Measurements from ENCODE around the gene ADAT2. TPM values are rescaled to one million over a fixed set of nuclear protein-coding genes. Genes with fewer than 3 reads are reported as not detected.

The ADAT2 gene
- total RNA-seq, 2 donors from 2014 or later, result 8.7 to 10.6 TPM

DNA sequence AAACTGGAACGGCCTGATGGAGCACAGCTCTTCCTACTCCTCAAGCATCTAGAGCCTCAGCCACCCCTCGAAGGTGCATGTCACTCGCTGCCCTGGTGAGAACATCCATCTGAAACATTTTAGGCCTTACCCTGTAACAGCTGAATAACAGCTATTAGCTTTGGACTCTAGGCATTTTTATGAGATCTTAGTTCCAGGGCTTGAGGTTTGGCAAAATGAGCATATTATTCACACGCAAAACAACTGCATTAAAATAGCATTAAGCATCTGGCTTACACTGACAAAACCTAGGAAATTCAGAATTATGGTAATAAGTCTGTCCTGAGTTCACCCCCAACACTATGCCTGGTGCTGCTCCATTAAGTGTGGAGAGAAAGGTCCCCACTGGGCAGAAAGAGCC is 56.1 kb downstream of the ADAT2 start:
- Mint-ChIP-seq H3K27ac (no peak overlapping the region), H3K27me3 (ENCODE audit: insufficient read depth) (no peaks in the 10 kb centered on the region), H3K9me3 (no peaks in the 10 kb centered on the region), H3K4me1 (peaks cover 15% of the 10 kb centered on the region), H3K4me3 (no peak overlapping the region), H3K36me3 (ENCODE audit: low read depth) (no peaks in the 10 kb centered on the region)
- WGBS, 2 experiments (ENCODE audit: insufficient coverage in 1 of 2, insufficient read length in 1 of 2), result 91 to 100% methylated on average over 1 to 4 of the region's 4 CpGs
- Histone ChIP-seq H3K9ac (ENCODE audit: extremely low read depth, low read length, poor library complexity, severe bottlenecking) (no peak overlapping the region), H3K27me3 (ENCODE audit: control insufficient read depth, insufficient read depth, low read length, poor library complexity, severe bottlenecking) (no peaks in the 10 kb centered on the region), H3K4me1 (ENCODE audit: control insufficient read depth, insufficient read depth, low read length) (no peaks in the 10 kb centered on the region), H3K9me3 (ENCODE audit: control insufficient read depth, low read length) (no peaks in the 10 kb centered on the region), H3K36me3 (ENCODE audit: control insufficient read depth, insufficient read depth, low read length) (no peaks in the 10 kb centered on the region), H3K4me3 (ENCODE audit: low read length) (no peak overlapping the region), H3K27ac (ENCODE audit: low read depth, low read length) (no peak overlapping the region)
- no peak for DNase-seq
- TF ChIP-seq, protein P1, sequence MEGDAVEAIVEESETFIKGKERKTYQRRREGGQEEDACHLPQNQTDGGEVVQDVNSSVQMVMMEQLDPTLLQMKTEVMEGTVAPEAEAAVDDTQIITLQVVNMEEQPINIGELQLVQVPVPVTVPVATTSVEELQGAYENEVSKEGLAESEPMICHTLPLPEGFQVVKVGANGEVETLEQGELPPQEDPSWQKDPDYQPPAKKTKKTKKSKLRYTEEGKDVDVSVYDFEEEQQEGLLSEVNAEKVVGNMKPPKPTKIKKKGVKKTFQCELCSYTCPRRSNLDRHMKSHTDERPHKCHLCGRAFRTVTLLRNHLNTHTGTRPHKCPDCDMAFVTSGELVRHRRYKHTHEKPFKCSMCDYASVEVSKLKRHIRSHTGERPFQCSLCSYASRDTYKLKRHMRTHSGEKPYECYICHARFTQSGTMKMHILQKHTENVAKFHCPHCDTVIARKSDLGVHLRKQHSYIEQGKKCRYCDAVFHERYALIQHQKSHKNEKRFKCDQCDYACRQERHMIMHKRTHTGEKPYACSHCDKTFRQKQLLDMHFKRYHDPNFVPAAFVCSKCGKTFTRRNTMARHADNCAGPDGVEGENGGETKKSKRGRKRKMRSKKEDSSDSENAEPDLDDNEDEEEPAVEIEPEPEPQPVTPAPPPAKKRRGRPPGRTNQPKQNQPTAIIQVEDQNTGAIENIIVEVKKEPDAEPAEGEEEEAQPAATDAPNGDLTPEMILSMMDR (conservative IDR thresholded peaks at IDR 0.05), result no peak

- H3K9me3 Mint-ChIP-seq, result no peaks in the 10 kb centered on the region
- no peaks in the 10 kb centered on the region for H3K36me3 Mint-ChIP-seq (ENCODE audit: low read depth)
- Histone ChIP-seq H3K27me3 (ENCODE audit: control insufficient read depth, insufficient read depth, low read length, poor library complexity, severe bottlenecking) (no peaks in the 10 kb centered on the region), H3K4me3 (ENCODE audit: low read length) (no peak overlapping the region), H3K9me3 (ENCODE audit: control insufficient read depth, low read length) (no peaks in the 10 kb centered on the region), H3K36me3 (ENCODE audit: control insufficient read depth, insufficient read depth, low read length) (no peaks in the 10 kb centered on the region), H3K27ac (ENCODE audit: low read depth, low read length) (no peak overlapping the region), H3K4me1 (ENCODE audit: control insufficient read depth, insufficient read depth, low read length) (no peaks in the 10 kb centered on the region), H3K9ac (ENCODE audit: extremely low read depth, low read length, poor library complexity, severe bottlenecking) (no peak overlapping the region)
- no peaks in the 10 kb centered on the region for H3K27me3 Mint-ChIP-seq (ENCODE audit: insufficient read depth)
- WGBS, 2 experiments (ENCODE audit: insufficient coverage in 1 of 2, insufficient read length in 1 of 2), result 91 to 100% methylated on average over 1 to 3 of the region's 3 CpGs
- no peak overlapping the region for H3K27ac Mint-ChIP-seq
- no peaks in the 10 kb centered on the region for H3K4me1 Mint-ChIP-seq
- TF ChIP-seq, protein P1 (conservative IDR thresholded peaks at IDR 0.05), result no peak
- no peak overlapping the region for H3K4me3 Mint-ChIP-seq
- no peak for DNase-seq
Measured at GRCh38 chr6:143390278-143390677, 60.2 kb downstream of the ADAT2 start.

DNA sequence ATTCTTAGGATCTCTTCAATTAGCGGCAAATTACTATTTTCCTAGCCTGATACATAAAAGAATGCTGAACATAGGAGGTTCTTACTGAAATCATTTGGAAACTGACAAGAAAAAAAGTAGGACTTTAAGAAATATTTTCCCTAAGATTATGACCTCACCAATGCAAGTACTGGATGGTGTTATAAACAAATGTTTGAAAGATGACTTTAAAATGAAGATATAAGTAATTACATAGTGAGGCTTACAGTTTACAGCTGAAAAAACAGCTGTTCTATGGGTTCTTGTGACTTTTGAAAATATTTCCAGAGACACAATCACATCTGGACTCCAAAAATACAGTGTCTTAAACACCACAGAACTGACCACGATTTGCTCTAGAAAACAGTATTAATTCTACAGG is 64.9 kb downstream of the ADAT2 start:
- Mint-ChIP-seq H3K4me1 (no peaks in the 10 kb centered on the region), H3K27ac (no peak overlapping the region), H3K9me3 (no peaks in the 10 kb centered on the region), H3K36me3 (ENCODE audit: low read depth) (no peaks in the 10 kb centered on the region), H3K4me3 (no peak overlapping the region), H3K27me3 (ENCODE audit: insufficient read depth) (no peaks in the 10 kb centered on the region)
- TF ChIP-seq, protein P1 (conservative IDR thresholded peaks at IDR 0.05), result no peak
- no peak overlapping the region for H3K4me3 ChIP-seq (ENCODE audit: low read length)
- no peak for DNase-seq
- H3K27ac ChIP-seq (ENCODE audit: low read depth, low read length), result no peak overlapping the region
- H3K9me3 ChIP-seq (ENCODE audit: control insufficient read depth, low read length), result no peaks in the 10 kb centered on the region
- H3K9ac ChIP-seq (ENCODE audit: extremely low read depth, low read length, poor library complexity, severe bottlenecking), result no peak overlapping the region
- no peaks in the 10 kb centered on the region for H3K27me3 ChIP-seq (ENCODE audit: control insufficient read depth, insufficient read depth, low read length, poor library complexity, severe bottlenecking)
- 94 to 97% methylated on average over 2 of the region's 2 CpGs for WGBS, 2 experiments (ENCODE audit: insufficient coverage in 1 of 2, insufficient read length in 1 of 2)
- H3K36me3 ChIP-seq (ENCODE audit: control insufficient read depth, insufficient read depth, low read length), result no peaks in the 10 kb centered on the region
- no peaks in the 10 kb centered on the region for H3K4me1 ChIP-seq (ENCODE audit: control insufficient read depth, insufficient read depth, low read length)
